Esophagus squamous epithelium (tissue), 4 donors: ENCODE data around the gene RRP36.

Experiments used
- CTCF ChIP-seq, 6 experiments: fragments of 450-650 bp in 4 of 6; fragments of 200-600 bp in 2 of 6; sonication (generic) in 2 of 6; IDR thresholded peaks; one replicate each; pipeline ENCODE4 v1.5.1; 2016 to 2019; ENCODE audit warnings: antibody characterized with exemption in 6 of 6, mild to moderate bottlenecking in 4 of 6, moderate library complexity in 4 of 6
- POLR2A ChIP-seq, 4 donors: fragments of 450-650 bp; IDR thresholded peaks; one replicate each; pipeline ENCODE4 v1.6.1; 2017; ENCODE audit warnings: antibody characterized with exemption in 4 of 4, mild to moderate bottlenecking in 4 of 4, moderate library complexity in 3 of 4

GRCh38 chr6:43055966-43056365 lies 34.5 kb downstream of the RRP36 start:
- TF ChIP-seq POLR2A (IDR thresholded peaks at IDR 0.05) = no peak
- TF ChIP-seq CTCF (IDR thresholded peaks at IDR 0.05) = no peak
